ENCODE results near the gene ACSS1.

ACSS1 gene

DNA sequence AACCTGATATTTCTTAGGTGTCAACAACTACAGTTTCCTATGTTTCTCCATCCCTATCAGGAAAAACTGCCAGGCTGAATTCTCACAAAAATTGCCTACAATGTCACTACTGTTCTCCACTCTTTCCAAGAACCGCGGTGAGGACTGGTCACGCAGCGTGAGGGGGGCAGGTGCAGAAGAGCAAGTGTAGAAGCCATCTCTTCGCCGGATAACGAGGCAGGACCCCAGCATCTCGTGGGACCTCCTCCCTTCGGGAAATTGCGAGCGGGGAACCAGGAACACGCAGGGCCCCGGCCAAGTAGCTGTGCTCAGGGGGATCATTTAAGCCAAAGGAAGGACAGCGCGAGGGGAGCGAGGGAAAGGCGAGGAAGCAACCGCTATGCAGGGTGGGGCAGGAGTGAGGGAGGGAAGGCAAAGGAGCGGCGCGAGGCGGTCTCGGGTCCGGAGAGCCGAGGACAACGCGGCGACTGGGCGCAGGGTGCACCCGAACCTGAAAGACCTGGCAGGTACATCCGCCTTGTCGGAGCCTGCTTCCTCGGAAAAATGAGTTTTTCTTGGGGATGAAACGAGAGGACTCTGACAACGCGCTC lies 65.9 kb downstream of the ACSS1 start:
- DNase-seq = peak in 1 of 2 experiments; percentile 28

DNA sequence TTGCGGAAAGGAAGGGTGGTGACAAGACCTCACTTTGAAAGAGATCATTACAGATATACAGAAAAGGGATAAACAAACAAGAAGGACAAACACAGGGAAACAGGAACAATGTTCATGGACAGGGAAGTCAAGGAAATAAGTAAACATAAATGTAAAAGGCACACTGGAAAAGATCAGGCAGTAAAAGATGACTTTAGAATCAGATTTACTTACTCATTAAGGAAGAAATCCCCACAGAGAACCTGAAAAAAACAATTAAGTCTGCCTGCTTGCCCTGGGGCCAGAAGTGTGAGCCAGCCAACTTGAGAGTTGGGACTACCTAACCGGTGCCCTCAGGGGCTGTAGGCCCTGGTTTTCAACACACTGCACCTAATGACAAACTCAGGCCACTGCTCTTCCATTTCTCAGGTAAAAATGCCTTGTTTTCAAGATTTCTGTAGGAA lies 67.1 kb downstream of the ACSS1 start:
- DNase-seq = no peak

DNA sequence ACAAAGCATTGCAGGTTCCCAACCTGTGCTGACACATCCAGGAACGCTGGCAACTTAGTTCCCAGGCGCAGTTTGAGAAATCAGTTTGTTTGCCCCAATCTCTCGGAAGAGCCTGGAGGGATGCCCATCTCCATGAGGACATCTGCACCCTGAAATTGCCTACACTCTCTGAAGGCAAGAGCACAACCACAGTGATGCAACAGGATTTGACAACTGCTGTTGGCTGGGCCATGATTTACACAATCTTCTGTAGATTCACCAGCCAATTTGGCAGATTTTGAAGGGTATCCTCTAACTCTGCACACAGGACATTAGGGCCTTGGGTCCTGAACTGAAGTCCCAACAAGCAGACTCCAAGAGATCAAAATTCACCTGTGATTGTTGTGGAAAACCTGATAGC lies 68.8 kb downstream of the ACSS1 start:
- DNase-seq = no peak

DNA sequence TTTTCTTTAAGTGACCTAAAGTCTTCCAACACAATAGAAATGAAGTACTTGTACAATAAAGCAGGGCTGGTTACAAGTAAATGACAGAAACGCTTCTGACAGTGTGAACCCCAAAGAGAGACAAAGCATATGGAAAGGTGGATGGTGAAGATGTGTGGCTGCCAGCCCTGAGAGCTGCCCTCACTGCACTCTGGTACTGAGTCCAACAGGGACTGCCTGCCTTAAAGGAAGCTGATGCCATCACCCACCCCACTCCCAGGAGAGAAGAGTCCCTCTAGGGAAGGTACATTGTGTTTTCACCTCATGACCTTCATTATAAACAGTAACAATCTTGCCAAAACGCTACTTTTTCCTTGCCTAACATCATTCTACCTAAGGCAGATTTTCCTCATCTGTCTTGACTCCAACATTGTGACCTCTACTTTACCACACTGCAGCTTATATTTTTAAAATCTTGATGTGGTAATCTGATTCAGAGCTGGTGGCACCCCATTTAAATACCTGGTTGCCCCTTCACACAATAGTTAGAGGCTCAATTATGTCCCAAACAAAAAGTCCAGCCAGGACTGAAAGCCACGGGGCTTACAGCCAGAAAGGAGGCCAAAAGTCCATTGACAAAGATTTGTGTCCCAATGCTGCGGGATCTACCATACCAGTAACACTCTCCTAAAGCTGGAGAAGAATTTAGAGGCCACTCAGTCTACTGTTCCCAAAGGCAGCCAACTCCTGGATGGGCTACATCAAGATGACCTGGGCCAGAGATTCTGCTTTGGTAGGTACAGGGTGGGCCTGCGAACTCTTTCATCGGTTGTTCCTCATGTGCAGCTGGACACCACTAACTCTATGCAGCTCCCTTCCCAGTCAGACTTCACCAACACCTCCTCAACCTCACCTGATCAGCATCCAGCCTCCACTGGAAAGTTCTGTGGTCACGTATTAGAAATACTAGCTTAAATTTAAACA lies 69.8 kb downstream of the ACSS1 start:
- DNase-seq = no peak

DNA sequence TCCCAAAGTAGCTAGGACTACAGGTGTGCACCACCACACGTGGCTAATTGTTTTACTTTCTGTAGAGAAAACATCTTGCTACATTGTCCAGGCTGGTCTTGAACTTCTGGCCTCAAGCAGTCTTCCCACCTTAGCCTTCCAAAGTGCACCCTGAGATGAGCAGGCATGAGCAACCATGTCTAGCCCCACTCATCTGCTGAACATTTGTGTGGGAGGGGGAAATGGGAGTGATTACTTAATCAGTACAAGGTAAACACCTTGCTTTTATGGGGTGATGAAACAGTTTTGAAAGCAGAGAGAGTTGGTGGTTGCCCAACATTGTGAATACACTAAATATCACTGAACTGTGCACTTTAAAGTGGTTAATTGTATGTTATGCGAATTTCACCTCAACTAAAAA lies 70.7 kb downstream of the ACSS1 start:
- no peak for DNase-seq

DNA sequence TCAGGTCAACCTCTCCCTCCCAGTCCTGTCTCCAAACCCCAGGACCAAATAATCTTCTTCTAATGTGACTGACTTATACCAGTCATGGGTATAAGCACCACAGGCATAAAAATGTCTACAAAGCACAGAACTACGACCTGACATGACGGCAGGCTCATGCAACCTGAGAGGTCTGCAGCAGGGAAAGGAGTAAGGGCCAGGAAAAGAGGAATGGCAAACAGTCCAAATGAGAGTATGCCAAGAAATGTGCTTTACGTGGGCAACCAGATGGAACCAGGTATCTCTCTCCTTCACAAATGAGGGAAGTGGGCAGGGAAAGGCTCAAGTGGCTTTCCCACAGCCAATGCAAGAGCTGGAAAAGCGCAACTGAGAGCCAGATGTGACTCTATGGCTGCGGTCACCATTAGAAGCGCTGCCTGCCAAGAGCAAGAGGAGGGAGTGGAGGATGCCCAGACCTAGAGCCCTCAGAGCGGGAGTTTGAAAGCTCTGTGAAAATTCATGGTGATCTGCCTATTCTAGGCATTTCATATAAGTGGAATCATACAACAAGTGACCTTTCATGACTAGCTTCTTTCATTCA lies 71.4 kb downstream of the ACSS1 start:
- no peak for DNase-seq

DNA sequence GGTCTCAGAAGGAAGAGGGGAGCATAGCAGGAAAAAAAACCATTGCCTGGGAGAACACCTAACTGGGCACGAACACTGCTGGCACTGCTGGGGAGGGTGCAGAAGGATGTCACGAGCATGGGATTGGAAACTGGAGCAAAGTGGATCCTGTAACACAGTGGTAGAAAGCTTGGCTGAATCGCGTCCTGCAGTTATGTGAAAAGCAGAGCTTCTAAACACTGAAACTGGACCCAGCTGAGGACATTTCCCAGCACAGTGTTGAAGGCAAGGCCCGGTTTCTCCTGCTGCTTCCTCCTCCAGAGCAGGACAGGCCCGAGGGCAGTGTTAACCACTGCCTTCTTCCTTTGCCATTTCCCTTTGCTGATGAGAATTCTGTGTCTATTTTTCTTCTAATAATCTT lies 72.1 kb downstream of the ACSS1 start:
- DNase-seq = no peak

DNA sequence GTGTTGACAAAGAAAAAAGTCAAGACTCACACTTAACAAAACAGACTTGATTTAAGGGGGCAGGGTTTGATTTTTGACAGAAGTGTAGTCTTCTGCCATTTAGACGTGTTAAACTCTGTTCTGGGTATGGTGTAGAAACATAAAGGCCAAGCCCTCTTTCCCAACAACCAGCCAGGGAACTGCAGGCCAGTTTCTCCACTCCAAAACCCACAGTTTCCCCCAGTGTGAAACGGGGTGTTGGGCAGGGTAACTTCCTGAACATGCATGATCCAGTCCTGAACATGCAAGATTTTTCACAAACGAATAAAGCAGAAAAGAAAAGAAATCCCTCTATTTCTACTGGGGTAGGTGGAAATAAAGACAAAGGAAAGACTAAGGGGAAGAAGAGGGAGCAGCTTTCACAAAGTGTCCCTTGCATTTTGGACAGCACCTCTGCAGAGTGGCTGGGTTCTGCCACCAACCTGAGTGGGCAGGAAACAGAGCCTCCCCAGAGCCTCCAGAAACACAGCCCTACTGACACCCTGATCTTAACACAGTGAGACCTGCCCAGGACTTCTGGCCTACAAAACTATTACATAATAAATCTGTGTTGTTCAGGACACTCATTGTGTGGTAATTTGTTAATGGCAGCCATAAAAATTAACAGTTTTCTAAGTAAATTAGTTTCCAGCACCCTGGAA lies 72.8 kb downstream of the ACSS1 start:
- no peak for DNase-seq

DNA sequence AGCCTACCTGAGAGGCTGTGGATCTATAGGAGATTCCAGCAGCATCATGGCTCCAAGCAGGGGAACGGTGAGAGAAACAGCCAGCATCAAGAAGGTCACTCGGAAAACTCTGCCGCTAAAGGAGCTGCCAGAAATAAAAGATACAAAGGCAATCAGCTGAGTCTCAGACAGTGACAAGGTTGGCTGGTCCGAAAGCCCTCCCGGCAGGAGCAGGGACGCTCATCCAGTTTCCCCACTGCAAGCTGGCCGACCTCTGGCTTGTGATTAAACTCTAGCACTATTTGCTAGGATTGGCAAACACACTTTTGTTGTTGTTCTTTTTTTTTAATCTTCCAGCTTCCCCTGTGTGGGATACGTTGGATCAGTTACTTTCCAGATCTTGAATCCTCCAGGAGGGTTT lies 74.0 kb downstream of the ACSS1 start:
- DNase-seq = no peak

DNA sequence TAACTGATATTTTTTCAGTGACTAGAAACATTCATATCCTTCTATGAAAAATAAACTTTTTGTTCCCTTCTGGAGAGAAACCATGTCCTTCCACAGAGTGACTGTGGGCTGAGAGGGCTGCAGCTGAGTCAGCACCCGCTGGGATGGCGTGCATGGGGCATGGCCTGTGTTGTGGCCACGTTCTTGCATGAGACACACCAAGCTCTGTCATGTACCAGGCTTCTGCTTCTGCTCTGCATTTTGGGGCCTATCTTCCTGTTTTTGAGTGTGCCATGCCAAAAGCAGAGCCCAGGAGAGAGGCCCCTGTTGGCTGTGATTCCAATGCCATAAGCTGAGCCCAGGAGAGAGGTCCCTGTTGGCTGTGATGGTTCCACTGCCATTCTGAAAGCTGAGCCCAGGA lies 76.1 kb downstream of the ACSS1 start:
- no peak for DNase-seq

DNA sequence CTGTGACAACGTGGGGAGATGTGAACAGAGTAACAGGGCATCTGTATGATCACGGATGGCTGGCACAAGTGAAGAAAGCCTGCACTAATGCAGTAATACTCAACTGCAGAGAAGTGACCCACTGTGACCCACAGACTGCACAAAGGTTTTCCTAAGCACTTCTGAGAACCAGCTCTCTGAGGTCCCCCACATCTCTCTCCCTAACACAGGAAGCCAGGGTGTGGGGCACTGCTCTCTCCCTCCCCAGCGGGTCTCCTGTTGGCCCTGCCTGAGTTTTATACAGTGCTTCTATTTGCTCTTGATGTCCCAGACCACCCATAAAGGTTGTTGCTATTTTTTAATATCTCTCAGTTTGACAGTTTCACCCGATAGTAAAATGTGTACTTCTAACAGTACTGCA lies 76.7 kb downstream of the ACSS1 start:
- DNase-seq = no peak

DNA sequence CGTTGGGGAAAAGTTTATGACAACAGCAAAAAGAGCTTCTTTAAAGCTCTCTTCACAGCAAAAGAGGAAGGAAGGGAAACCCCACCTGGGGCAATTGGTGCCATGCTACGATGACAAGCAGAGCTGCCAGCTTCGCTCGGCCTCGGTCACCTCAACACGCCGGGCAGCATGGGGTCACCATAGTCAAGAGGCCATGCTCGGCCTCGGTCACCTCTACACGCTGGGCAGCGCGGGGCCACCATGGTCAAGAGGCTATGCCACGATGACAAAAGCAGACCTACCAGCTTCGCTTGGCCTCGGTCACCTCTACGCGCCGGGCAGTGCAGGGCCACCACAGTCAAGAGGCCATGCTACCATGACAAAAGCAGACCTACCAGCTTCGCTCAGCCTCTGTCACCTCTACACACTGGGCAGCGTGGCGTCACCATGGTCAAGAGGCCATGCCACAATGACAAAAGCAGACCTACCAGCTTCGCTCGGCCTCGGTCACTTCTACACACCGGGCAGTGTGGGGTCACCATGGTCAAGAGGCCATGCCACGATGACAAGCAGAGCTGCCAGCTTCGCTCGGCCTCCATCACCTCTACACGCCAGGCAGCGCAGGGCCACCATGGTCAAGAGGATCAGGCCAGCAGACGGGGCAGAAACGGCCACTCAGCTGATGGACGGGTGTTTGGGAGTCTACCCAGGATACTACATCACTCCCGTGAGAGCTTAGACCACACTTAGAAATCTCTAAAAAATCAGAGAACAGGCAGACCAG lies 77.5 kb downstream of the ACSS1 start:
- DNase-seq = no peak

DNA sequence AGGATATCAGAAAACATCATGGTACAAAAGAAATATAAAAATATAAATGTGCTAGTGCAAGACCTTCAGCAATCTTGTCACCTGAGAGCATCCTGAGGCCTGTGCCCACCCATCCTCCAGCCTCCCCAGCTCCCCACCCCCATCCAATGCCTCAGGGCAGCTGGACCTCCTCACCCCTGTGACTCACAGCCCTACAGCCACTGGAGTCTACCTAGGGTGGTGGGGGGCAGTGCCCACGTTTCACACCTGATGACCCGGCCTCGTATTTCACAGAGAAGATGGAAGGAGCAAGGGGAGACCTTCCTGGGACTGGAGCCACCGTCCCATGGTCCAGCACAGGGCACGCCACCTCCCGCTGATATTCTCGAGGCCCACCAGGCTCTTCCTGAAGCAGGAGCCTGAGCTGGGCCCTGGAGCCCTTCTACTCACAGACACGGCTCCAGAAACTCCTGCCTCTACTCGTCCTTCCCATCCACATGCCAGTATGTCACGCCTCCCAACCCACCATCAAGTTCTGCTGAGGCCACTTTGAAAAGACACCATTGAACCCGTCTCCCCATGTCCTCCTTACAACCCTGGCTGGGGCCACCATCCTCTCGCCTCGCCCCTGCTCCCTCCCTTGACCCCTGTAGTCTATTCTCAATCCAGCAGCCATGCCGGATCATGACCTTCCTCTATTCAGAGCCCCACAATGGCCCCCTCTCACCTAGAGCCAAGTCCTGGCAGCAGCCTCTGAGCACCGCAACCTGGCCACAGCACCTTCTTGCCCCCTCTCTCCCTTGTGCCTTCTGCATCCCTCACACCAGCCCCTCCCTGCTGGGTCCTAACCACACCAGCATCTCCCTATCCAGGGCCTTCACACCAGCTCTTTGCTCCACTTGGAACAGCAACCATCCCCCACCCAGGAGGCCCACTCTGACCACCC lies 78.6 kb downstream of the ACSS1 start:
- no peak for DNase-seq

DNA sequence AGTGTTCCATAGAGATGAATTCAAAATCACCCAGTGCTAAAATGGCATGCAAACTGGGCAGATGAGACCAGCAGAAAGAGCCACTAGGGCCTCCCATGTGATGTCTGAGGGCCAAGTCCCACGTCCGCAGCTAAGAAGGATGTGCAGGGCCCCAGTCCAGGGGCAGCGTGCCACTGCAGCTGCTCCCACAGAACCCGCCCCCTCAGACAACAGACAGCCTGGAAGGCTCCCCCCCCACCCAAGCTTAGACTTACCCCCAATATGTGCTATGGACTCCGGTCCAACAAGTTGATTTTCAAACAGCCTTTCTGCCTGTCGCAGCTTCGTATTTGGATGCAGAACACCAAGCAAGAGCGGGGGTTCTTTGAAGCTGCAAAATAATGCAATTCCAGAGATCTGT lies 79.4 kb downstream of the ACSS1 start:
- DNase-seq = no peak

DNA sequence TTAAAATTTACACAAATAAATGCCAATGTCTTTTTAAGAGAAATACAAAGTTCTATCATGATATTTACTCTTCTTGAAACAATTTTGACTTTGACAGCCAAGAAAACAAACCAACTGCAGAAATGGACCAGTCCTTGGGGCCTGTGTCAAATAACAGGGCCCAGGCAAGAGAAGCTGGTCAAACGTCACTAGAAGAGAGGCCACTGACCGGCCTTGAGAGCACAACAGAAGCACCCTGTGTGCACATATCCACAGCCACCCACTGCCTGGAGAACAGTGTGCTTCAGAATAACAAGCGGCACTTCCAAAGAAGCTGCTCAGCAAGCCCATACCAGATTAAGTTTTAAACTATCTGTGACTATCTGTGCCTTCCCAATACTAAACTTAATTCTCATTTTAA lies 80.1 kb downstream of the ACSS1 start:
- DNase-seq = no peak

DNA sequence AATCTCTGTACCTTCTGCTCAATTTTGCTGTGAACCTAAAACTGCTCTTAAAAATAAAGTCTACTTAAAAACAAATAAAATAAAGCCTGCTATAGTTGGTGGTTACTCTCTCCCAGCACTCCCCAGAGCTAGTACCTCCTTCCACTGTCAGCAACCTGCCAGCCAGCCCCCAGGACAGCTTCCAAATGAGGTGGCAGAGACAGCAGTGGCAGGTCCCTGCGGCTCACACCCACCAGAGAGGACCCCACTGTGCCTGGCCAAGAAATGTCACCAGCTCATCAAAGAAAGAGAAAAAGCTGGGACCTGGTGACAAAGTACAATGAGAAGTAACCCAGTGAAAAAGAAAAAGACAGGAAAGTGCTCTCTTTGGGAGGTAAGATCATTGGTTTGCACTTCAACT lies 80.6 kb downstream of the ACSS1 start:
- no peak for DNase-seq

DNA sequence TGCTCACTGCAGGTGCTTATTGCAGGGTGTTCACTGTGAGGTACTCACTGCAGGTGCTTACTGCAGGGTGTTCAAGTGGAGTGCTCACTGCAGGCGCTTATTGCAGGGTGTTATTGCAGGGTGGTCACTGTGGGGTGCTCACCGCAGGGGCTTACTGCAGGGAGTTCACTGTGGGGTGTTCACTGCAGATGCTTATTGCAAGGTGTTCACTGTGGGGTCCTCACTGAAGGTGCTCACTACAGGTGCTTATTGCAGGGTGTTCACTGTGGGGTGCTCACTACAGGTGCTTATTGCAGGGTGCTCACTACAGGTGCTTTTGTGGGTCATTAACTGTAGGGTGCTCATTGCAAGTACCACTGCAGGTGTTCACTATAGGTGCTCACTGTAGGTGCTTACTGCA lies 85.6 kb downstream of the ACSS1 start:
- no peak for DNase-seq

DNA sequence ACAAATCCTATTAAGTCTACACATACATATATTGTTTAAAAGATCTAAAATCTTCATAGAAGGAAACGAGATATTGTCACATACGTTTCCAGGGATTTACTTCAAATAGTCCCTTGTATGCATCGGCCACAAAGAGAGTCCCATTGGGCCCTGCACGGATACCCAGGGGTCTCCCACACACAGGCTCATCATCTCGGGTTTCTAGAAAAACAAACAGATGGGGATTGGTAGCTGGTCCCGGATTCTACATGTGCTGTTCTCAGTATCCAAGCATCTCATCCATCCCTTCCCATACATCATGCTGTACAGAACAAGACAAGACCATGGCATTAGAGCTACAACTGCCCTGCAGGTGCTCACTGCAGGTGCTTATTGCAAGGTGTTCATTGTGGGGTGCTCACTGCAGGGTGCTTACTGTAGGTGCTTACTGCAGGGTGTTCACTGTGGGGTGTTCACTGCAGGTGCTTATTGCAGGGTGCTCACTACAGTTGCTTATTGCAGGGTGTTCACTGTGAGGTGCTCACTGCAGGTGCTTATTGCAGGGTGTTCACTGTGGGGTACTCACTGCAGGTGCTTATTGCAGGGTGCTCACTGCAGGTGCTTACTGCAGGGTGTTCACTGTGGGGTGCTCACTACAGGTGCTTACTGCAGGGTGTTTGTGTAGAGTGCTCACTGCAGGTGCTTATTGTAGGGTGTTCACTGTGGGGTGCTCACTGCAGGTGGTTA lies 86.4 kb downstream of the ACSS1 start:
- no peak for DNase-seq

DNA sequence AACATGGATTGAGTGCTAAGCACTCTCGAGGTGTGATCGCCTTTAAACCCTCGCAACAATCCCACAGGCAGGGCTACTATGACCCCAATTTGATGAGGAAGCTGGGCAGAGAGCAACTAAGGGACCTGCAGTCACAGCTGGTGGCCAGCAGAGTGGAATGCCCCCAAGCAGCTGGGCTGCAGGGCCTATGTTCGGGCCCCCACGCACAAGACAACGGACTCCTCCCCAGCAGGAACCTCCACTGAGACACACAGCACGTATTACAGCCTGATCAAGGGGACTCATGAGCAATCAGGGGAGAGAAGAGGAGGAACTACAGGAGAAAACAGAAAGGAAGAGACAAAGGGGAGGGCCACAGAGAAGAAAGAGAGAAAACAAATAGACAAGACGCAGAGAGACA lies 87.2 kb downstream of the ACSS1 start:
- DNase-seq = no peak

DNA sequence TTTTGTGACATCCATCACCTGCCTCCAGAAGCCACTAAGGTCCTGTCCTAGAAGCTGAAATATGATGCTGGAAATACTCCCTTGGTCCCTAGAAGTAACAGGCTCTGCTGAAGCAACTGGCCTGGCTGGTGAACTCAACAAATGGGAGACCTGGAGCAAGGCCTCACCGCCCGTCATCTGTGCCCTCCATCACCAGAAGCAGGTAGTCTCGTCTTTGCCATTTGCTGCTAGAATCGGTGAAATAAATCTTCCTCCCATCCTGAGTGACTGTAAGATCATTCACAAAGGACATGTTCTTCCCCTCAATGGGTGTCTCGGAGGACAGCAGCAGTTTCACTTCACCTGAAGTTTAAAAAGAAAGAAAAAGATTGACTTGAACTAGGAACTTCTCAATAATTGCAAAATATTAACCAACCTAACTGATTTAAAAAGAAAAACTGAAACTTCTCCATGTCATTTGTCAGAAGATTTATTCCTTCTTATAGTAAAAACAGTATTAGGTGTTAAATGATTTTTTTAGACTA lies 87.8 kb downstream of the ACSS1 start:
- DNase-seq = no peak

All from SW 1271 (cell line).